HepG2 (cell line): Measurements from ENCODE around the gene JMJD8. TPM values are rescaled to one million over a fixed set of nuclear protein-coding genes. Genes with fewer than 3 reads are reported as not detected.

Source experiments
- ATAC-seq: fragments of 200-7000 bp; cut with Tn5 transposase; 3 replicates; pipeline ENCODE4 v1.9.1; 2020; ENCODE audit warnings: mild to moderate bottlenecking, moderate library complexity
- BruUV-seq: library from RNA; stranded (reverse); fragments of 400-500 nt; replicated peaks from 2 replicates; lab custom pipeline; 2021; lab: Mats Ljungman, UMichigan
- CTCF ChIA-PET: fragments of 300-600 bp; formaldehyde crosslinking; extraction: SDS; loops from one replicate; lab custom pipeline; 2021; ENCODE audit warnings: low total read pairs, inconsistent platforms, low intra/inter-chr PET ratio; lab: Yijun Ruan, JAX
- POLR2A ChIA-PET: fragments of 350-600 bp; sonication (Branson Sonifier 250); formaldehyde crosslinking; loops from one replicate; lab custom pipeline; 2020; ENCODE audit warnings: antibody characterized with exemption, inconsistent platforms; lab: Yijun Ruan, JAX
- DNase-seq: peaks from one replicate; pipeline ENCODE4 v3.0.0-alpha.2; 2015; ENCODE audit warnings: low spot score
- FAIRE-seq: peaks from 3 replicates; lab custom pipeline; 2011; peaks lifted over from hg19 to GRCh38; lab: Jason Lieb, UNC
- H2AFZ ChIP-seq: one replicate; pipeline ENCODE4 v1.6.1; 2011; ENCODE audit warnings: low read length, inconsistent platforms
- H3K27ac ChIP-seq: fragments of 300-600 bp; 3 replicates; pipeline ENCODE4 v1.8.0; 2011; ENCODE audit warnings: mixed run types, mild to moderate bottlenecking, mixed read lengths, low read length, inconsistent platforms; ENCODE audit not compliant: insufficient read depth; ENCODE audit errors: extremely low read length
- H3K27me3 ChIP-seq, 2 experiments: fragments of 200-600 bp in 1 of 2; 2 replicates in 1 of 2; 3 replicates in 1 of 2; pipeline versions ENCODE4 v1.6.0 to v1.8.0; 2011; ENCODE audit warnings: low read length in 2 of 2, mild to moderate bottlenecking in 2 of 2, moderate library complexity in 2 of 2, inconsistent platforms in 1 of 2; ENCODE audit not compliant: insufficient read depth in 2 of 2, control insufficient read depth in 1 of 2
- H3K36me3 ChIP-seq, 2 experiments: fragments of 200-600 bp in 1 of 2; replicated peaks in 1 of 2; 2 replicates in 1 of 2; 3 replicates in 1 of 2; pipeline versions ENCODE4 v1.5.1 to v1.8.0; 2011; ENCODE audit warnings: low read length in 2 of 2, inconsistent platforms in 1 of 2; ENCODE audit not compliant: insufficient read depth in 2 of 2, control insufficient read depth in 1 of 2
- H3K4me1 ChIP-seq: 2 replicates; pipeline ENCODE4 v1.5.1; 2012; ENCODE audit warnings: low read length, inconsistent platforms; ENCODE audit not compliant: insufficient read depth
- H3K4me2 ChIP-seq: 2 replicates; pipeline ENCODE4 v1.6.0; 2011; ENCODE audit warnings: low read depth, low read length, inconsistent platforms
- H3K4me3 ChIP-seq, 3 experiments: fragments of 200-600 bp in 1 of 3; sonication (generic), shearing (Covaris generic) in 1 of 3; replicated peaks in 1 of 3; 2 replicates each; pipeline ENCODE4 v1.5.1; 2011 to 2016; ENCODE audit warnings: low read length in 3 of 3, inconsistent platforms in 2 of 3, low read depth in 2 of 3, mild to moderate bottlenecking in 2 of 3, control low read depth in 1 of 3, mixed read lengths in 1 of 3; ENCODE audit not compliant: insufficient read depth in 1 of 3
- H3K79me2 ChIP-seq: one replicate; pipeline ENCODE4 v1.6.1; 2011; ENCODE audit warnings: low read length, inconsistent platforms; ENCODE audit not compliant: insufficient read depth
- H3K9ac ChIP-seq: 2 replicates; pipeline ENCODE4 v1.6.0; 2011; ENCODE audit warnings: mild to moderate bottlenecking, low read depth, low read length, inconsistent platforms; ENCODE audit not compliant: insufficient read depth
- H3K9me3 ChIP-seq: 2 replicates; pipeline ENCODE4 v1.5.1; 2012; ENCODE audit warnings: mild to moderate bottlenecking, low read length
- H4K20me1 ChIP-seq: 2 replicates; pipeline ENCODE4 v1.6.0; 2011; ENCODE audit warnings: inconsistent platforms, mild to moderate bottlenecking, low read length, moderate library complexity; ENCODE audit not compliant: insufficient read depth
- DNMT1 ChIP-seq: sonication (generic); formaldehyde crosslinking; IDR thresholded peaks from 2 replicates; pipeline ENCODE4 v1.5.1; 2020; ENCODE audit warnings: mild to moderate bottlenecking, missing genetic modification reagents
- GABPB1 ChIP-seq: IDR thresholded peaks from 2 replicates; pipeline ENCODE4 v1.6.1; 2016; ENCODE audit warnings: mild to moderate bottlenecking, missing genetic modification reagents, moderate library complexity, missing compliant biosample characterization
- IKZF1 ChIP-seq: fragments of 450-650 bp; IDR thresholded peaks from 2 replicates; pipeline ENCODE4 v1.7.1; 2016
- IRX3 ChIP-seq: sonication (generic); formaldehyde crosslinking; IDR thresholded peaks from 2 replicates; pipeline ENCODE4 v1.8.1; 2023; ENCODE audit warnings: mild to moderate bottlenecking, low read depth, missing genetic modification reagents, borderline replicate concordance
- MXI1 ChIP-seq: IDR thresholded peaks from 3 replicates; pipeline ENCODE4 v1.6.1; 2012; ENCODE audit warnings: low read depth, low read length, inconsistent platforms, borderline replicate concordance
- NFRKB ChIP-seq: fragments of 450-650 bp; IDR thresholded peaks from 2 replicates; pipeline ENCODE4 v1.6.1; 2017
- PREB ChIP-seq: sonication (generic); formaldehyde crosslinking; IDR thresholded peaks from 2 replicates; pipeline ENCODE4 v1.4.0; 2020; ENCODE audit warnings: missing genetic modification reagents
- RBM22 ChIP-seq: fragments of 200-400 bp; formaldehyde crosslinking; optimal IDR thresholded peaks from 2 replicates; pipeline ENCODE3; 2017; ENCODE audit warnings: mild to moderate bottlenecking, low read length, moderate library complexity
- RFX1 ChIP-seq: fragments of 450-650 bp; IDR thresholded peaks from 2 replicates; pipeline ENCODE4 v1.6.1; 2017
- RFX3 ChIP-seq: IDR thresholded peaks from 2 replicates; pipeline ENCODE4 v1.6.1; 2016; ENCODE audit warnings: missing biosample characterization, missing genetic modification reagents
- U2AF2 ChIP-seq: fragments of 200-400 bp; formaldehyde crosslinking; IDR thresholded peaks from 2 replicates; pipeline ENCODE4 v1.6.1; 2017; ENCODE audit warnings: low read depth, mild to moderate bottlenecking, low read length
- ZFAT ChIP-seq: sonication (generic); formaldehyde crosslinking; conservative IDR thresholded peaks from 2 replicates; pipeline ENCODE4 v1.8.1; 2023; ENCODE audit warnings: missing genetic modification reagents, inconsistent platforms
- ZIK1 ChIP-seq: sonication (generic); formaldehyde crosslinking; IDR thresholded peaks from 2 replicates; pipeline ENCODE4 v1.5.0; 2020; ENCODE audit warnings: mild to moderate bottlenecking, low read depth, missing genetic modification reagents, borderline replicate concordance
- ZNF292 ChIP-seq: sonication (generic); formaldehyde crosslinking; IDR thresholded peaks from 2 replicates; pipeline ENCODE4 v1.8.1; 2022; ENCODE audit warnings: mild to moderate bottlenecking, low read depth, missing genetic modification reagents, borderline replicate concordance
- WGBS: methylation state at CpG from one replicate; pipeline ENCODE4 v1.1.6; 2017; ENCODE audit warnings: low lambda C conversion rate; 5-methylcytosine and 5-hydroxymethylcytosine counted together
- in situ Hi-C: cut with HindIII; loops from 2 replicates; pipeline ENCODE4 v1.10.0; 2017; ENCODE audit warnings: low pct_unique_long_range_greater_than_20kb; ENCODE audit not compliant: extremely low pct_ligation_motif_present
- intact Hi-C: fragments of 100-400 bp; cut with micrococcal nuclease; formaldehyde crosslinking; loops from one replicate; pipeline ENCODE4 v1.10.0; 2022; ENCODE audit not compliant: unreplicated experiment
- polyA plus RNA-seq, 8 experiments: library from polyadenylated mRNA; depleted of rRNA in 3 of 8; stranded (reverse) in 7 of 8; unstranded in 1 of 8; fragments of >200 nt; fragmentation: Illumina TruSeq in 4 of 8; extraction: Trizol in 4 of 8; gene quantifications; 2 replicates each; pipeline versions ENCODE4 v1.2.1 to v1.2.3, GENCODE V29; 2011 to 2016; ENCODE audit warnings: low read depth in 4 of 8, missing spikeins in 1 of 8, mixed read lengths in 1 of 8; ENCODE audit not compliant: insufficient read depth in 1 of 8
- total RNA-seq, 5 experiments: library from RNA; depleted of rRNA; stranded (reverse); fragments of >200 nt; fragmentation: Illumina TruSeq; extraction: Trizol; gene quantifications; 2 replicates each; pipeline ENCODE4 v1.2.3, GENCODE V29; 2016; ENCODE audit warnings: low read depth in 1 of 5

Gene JMJD8
- total and polyA plus RNA-seq, 2 of the 13 experiments (the other 11 are each of a cell fraction or from before 2014, with no cell fraction given) = 2.6 to 11.8 TPM

- TF ChIP-seq RBM22 = peak; percentile 100
- TF ChIP-seq U2AF2 = 0 out of 2 replicates have a peak, but pooled peaks have one; percentile 63
- TF ChIP-seq PREB (CRISPR knock-in tag) = no peak
- no peak for TF ChIP-seq IKZF1
- no peak for TF ChIP-seq DNMT1 (CRISPR knock-in tag)
- TF ChIP-seq ZFAT (CRISPR knock-in tag) = no peak
- TF ChIP-seq MXI1 = peak; percentile 99
- no peak for TF ChIP-seq IRX3 (CRISPR knock-in tag)
- no peak for TF ChIP-seq NFRKB
- no peak for TF ChIP-seq ZNF292 (CRISPR knock-in tag)
- no peak for TF ChIP-seq ZIK1 (CRISPR knock-in tag)
- peak; percentile 90 for TF ChIP-seq RFX3 (CRISPR knock-in tag)
- TF ChIP-seq GABPB1 (CRISPR knock-in tag) = no peak
- peak; percentile 95 for TF ChIP-seq RFX1
- BruUV-seq = no TSS peak
- H3K4me2 ChIP-seq = no peak overlapping the region
- no peaks in the 10 kb centered on the region for H3K9me3 ChIP-seq
- intact Hi-C loops (no loop called here), in situ Hi-C loops (loop anchor here (5.0 kb wide), 1 partner anchor 77 kb away; the partner anchor contains the start of genes CHTF18 and RPUSD1)
- H3K4me1 ChIP-seq = peaks cover 22% of the 10 kb centered on the region
- H4K20me1 ChIP-seq = no peaks in the 10 kb centered on the region
- WGBS = 4% methylated on average over 19 of the region's 30 CpGs
- no peak overlapping the region for H3K27ac ChIP-seq
- ATAC-seq = no peak
- FAIRE-seq = no peak
- no peak for DNase-seq
- no peak overlapping the region for H3K4me3 ChIP-seq
- no peaks in the 10 kb centered on the region for H3K79me2 ChIP-seq
- ChIA-PET POLR2A (no interaction called here), CTCF (interaction anchor here (1.9 kb wide), 1 partner anchor 76 kb away, joined by 16 read pairs; no protein-coding TSS in a partner anchor)
- H3K36me3 ChIP-seq = no peaks in the 10 kb centered on the region
- H2AFZ ChIP-seq = no peak overlapping the region
- no peak overlapping the region for H3K9ac ChIP-seq
- peaks cover 11 to 52% of the 10 kb centered on the region in 2 experiments; a peak in 4 of 5 replicates for H3K27me3 ChIP-seq
These were observed 25.7 kb upstream of the JMJD8 start for GRCh38 chr16:709566-710499.
